Glomerular endothelial cell (primary cell): ENCODE data around the gene CHN2. TPM values are rescaled to one million over a fixed set of nuclear protein-coding genes. Genes with fewer than 3 reads are reported as not detected.

ENCODE experiments used
- DNase-seq: peaks from one replicate; pipeline ENCODE4 v3.0.0-alpha.2; 2011; ENCODE audit warnings: low read depth, low spot score; ENCODE audit errors: extremely low read depth
- total RNA-seq: library from RNA; depleted of rRNA; stranded (reverse); fragments of >200 nt; gene quantifications from 2 replicates; pipeline ENCODE4 v1.2.3, GENCODE V29; 2015

Gene CHN2
- total RNA-seq, 1 donor from 2014 or later = 6.9 TPM

- DNase-seq = no peak
These were observed 159.8 kb downstream of the CHN2 start for GRCh38 chr7:29354340-29354739.

- DNase-seq = no peak
These were observed 160.8 kb downstream of the CHN2 start for GRCh38 chr7:29355388-29355787.

GRCh38 chr7:29356631-29357030 lies 162.1 kb downstream of the CHN2 start:
- DNase-seq = no peak

GRCh38 chr7:29359482-29360093 lies 165.0 kb downstream of the CHN2 start:
- no peak for DNase-seq

GRCh38 chr7:29360633-29361625 lies 166.4 kb downstream of the CHN2 start:
- DNase-seq = no peak

GRCh38 chr7:29362380-29362779 lies 167.8 kb downstream of the CHN2 start:
- DNase-seq = no peak

GRCh38 chr7:29363636-29364425 lies 169.3 kb downstream of the CHN2 start:
- no peak for DNase-seq

GRCh38 chr7:29364661-29365060 lies 170.1 kb downstream of the CHN2 start:
- DNase-seq = no peak

GRCh38 chr7:29365423-29365822 lies 170.8 kb downstream of the CHN2 start:
- DNase-seq = no peak

- no peak for DNase-seq
These were observed 173.2 kb downstream of the CHN2 start for GRCh38 chr7:29367784-29368183.

- no peak for DNase-seq
These were observed 175.4 kb downstream of the CHN2 start for GRCh38 chr7:29369909-29370488.

- no peak for DNase-seq
These were observed 176.1 kb downstream of the CHN2 start for GRCh38 chr7:29370531-29371314.

- DNase-seq = no peak
These were observed 176.9 kb downstream of the CHN2 start for GRCh38 chr7:29371472-29371871.

GRCh38 chr7:29372351-29373090 lies 177.9 kb downstream of the CHN2 start:
- DNase-seq = no peak

- no peak for DNase-seq
These were observed 181.3 kb downstream of the CHN2 start for GRCh38 chr7:29375641-29376562.

- no peak for DNase-seq
These were observed 183.1 kb downstream of the CHN2 start for GRCh38 chr7:29377718-29378117.

GRCh38 chr7:29379551-29379950 lies 185.0 kb downstream of the CHN2 start:
- no peak for DNase-seq
